HepG2 (cell line): ENCODE results near the gene PPIL6.

ENCODE experiments used
- ATF7 ChIP-seq, 2 experiments: fragments of 450-650 bp in 1 of 2; sonication (generic) in 1 of 2; formaldehyde crosslinking in 1 of 2; IDR thresholded peaks; 2 replicates each; pipeline versions ENCODE4 v1.4.0 to v1.6.1; 2016 to 2020; ENCODE audit warnings: antibody characterized with exemption in 1 of 2, mild to moderate bottlenecking in 1 of 2, missing genetic modification reagents in 1 of 2
- CHCHD3 ChIP-seq: sonication (generic); formaldehyde crosslinking; IDR thresholded peaks from 2 replicates; pipeline ENCODE4 v1.8.0; 2022; ENCODE audit warnings: mild to moderate bottlenecking, missing genetic modification reagents, moderate library complexity
- CTCF ChIP-seq: sonication (generic); formaldehyde crosslinking; IDR thresholded peaks from 2 replicates; pipeline ENCODE4 v1.5.0; 2020; ENCODE audit warnings: mild to moderate bottlenecking, missing genetic modification reagents, moderate library complexity
- FOXA3 ChIP-seq: IDR thresholded peaks from 2 replicates; pipeline ENCODE4 v1.6.1; 2016; ENCODE audit warnings: missing genetic modification reagents, missing compliant biosample characterization
- GPN1 ChIP-seq: sonication (generic); formaldehyde crosslinking; IDR thresholded peaks from 2 replicates; pipeline ENCODE4 v1.5.1; 2020; ENCODE audit warnings: missing genetic modification reagents, borderline replicate concordance

- TF ChIP-seq ATF7 (IDR thresholded peaks at IDR 0.05) (no peak), ATF7 (CRISPR knock-in tag; IDR thresholded peaks at IDR 0.05) (no peak), GPN1 (CRISPR knock-in tag) (no peak), CHCHD3 (CRISPR knock-in tag) (no peak), CTCF (no peak), FOXA3 (CRISPR knock-in tag) (no peak)
These were observed 42.7 kb upstream of the PPIL6 start, which contains the start of gene ZBTB24 for GRCh38 chr6:109482905-109483734.
